Neural crest cell (in vitro differentiated cells): ENCODE measurements around the gene PPP2R3A. TPM values are rescaled to one million over a fixed set of nuclear protein-coding genes. Genes with fewer than 3 reads are reported as not detected.

ENCODE experiments used
- DNase-seq: peaks from one replicate; pipeline ENCODE4 v3.0.0; 2021; ENCODE audit warnings: low read depth, mixed read lengths, low spot score
- H3K27ac Mint-ChIP-seq: one replicate; pipeline ENCODE4 v1.8.0; 2021; ENCODE audit warnings: mild to moderate bottlenecking, mixed read lengths; ENCODE audit not compliant: unreplicated experiment
- H3K27me3 Mint-ChIP-seq: 2 replicates; pipeline ENCODE4 v1.8.0; 2021; ENCODE audit warnings: low read depth, mild to moderate bottlenecking, mixed read lengths
- H3K36me3 Mint-ChIP-seq: 2 replicates; pipeline ENCODE4 v1.8.0; 2021; ENCODE audit warnings: low read depth, mild to moderate bottlenecking, mixed read lengths
- H3K4me1 Mint-ChIP-seq: 2 replicates; pipeline ENCODE4 v1.8.0; 2021; ENCODE audit warnings: mixed read lengths
- H3K4me3 Mint-ChIP-seq: one replicate; pipeline ENCODE4 v1.8.0; 2021; ENCODE audit warnings: mild to moderate bottlenecking, mixed read lengths
- H3K9me3 Mint-ChIP-seq: 2 replicates; pipeline ENCODE4 v1.8.0; 2021; ENCODE audit warnings: mixed read lengths
- total RNA-seq: library from RNA; stranded (reverse); gene quantifications from 2 replicates; pipeline ENCODE4 v1.2.1, GENCODE V29; 2021
- TF ChIP-seq, protein P1 (sequence below): fragments of 200-600 bp; sonication (generic); conservative IDR thresholded peaks from 2 replicates; pipeline ENCODE4 v1.5.0; 2021; ENCODE audit warnings: antibody characterized with exemption, mild to moderate bottlenecking

Gene PPP2R3A
- total RNA-seq, 1 donor from 2014 or later = 16.4 TPM

DNA sequence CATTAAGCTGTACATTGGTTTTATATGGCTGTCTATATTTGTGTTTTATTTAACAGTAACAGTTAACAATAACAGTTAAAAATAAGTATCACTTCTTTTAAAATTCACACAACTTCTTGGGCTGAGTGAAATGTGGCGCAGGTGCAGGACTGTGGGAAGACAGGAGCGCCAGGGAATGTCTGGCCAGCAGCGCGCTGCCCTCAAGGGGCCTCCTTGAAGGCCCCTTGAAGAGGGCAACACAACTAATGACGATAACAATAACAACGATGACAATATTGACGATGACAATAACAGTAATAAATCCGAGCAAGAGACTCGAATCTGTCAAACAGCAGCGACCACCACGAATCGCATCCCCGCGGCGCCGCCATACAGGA is 411 bp upstream of the PPP2R3A start:
- H3K27ac Mint-ChIP-seq = peak overlapping the region; percentile 51
- H3K36me3 Mint-ChIP-seq = peaks cover 7% of the 10 kb centered on the region
- peak overlapping the region; percentile 91 for H3K4me3 Mint-ChIP-seq
- H3K9me3 Mint-ChIP-seq = peaks cover 14% of the 10 kb centered on the region
- H3K27me3 Mint-ChIP-seq = no peaks in the 10 kb centered on the region
- DNase-seq = no peak
- H3K4me1 Mint-ChIP-seq = peaks cover 27% of the 10 kb centered on the region
- TF ChIP-seq, protein P1, sequence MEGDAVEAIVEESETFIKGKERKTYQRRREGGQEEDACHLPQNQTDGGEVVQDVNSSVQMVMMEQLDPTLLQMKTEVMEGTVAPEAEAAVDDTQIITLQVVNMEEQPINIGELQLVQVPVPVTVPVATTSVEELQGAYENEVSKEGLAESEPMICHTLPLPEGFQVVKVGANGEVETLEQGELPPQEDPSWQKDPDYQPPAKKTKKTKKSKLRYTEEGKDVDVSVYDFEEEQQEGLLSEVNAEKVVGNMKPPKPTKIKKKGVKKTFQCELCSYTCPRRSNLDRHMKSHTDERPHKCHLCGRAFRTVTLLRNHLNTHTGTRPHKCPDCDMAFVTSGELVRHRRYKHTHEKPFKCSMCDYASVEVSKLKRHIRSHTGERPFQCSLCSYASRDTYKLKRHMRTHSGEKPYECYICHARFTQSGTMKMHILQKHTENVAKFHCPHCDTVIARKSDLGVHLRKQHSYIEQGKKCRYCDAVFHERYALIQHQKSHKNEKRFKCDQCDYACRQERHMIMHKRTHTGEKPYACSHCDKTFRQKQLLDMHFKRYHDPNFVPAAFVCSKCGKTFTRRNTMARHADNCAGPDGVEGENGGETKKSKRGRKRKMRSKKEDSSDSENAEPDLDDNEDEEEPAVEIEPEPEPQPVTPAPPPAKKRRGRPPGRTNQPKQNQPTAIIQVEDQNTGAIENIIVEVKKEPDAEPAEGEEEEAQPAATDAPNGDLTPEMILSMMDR = no peak

DNA sequence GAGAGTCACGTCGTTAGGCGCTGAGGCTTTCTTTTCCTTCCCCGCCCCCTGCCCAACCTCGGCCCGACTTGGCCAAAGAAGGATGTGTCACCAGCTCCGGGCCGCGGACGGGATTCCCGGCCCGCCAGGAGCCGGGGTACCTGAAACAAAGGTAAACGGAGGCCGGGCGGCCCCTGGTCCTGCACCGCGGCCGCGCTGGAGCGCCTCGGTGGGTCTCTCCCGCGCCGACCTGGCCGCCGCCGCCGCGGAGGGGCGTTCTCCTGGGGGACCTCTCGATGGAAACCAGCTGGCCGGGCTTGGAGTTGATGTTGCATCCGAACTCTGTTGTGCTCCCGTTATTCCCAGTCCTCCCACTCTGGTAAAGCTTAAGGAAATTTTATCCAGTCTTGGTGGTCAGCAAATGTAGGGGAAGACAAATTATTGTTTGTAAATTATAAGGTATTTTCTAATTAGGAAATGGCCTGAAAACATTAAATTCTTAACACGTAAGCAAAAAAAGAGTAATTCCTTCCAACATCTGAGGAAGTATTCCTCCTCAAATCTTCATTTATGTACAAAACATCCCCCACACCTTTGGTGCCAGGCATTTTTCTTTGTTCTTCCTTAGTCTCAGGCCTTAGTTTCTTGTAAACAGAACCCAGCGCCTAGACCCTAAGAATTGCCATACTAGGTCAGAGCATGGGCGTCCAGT is 888 bp downstream of the PPP2R3A start:
- peaks cover 39% of the 10 kb centered on the region for H3K4me1 Mint-ChIP-seq
- H3K27me3 Mint-ChIP-seq = no peaks in the 10 kb centered on the region
- peaks cover 10% of the 10 kb centered on the region for H3K9me3 Mint-ChIP-seq
- peak; percentile 36 for DNase-seq
- peaks cover 6% of the 10 kb centered on the region for H3K36me3 Mint-ChIP-seq
- peak overlapping the region; percentile 92 for H3K4me3 Mint-ChIP-seq
- TF ChIP-seq, protein P1 = no peak
- peak overlapping the region; percentile 85 for H3K27ac Mint-ChIP-seq

DNA sequence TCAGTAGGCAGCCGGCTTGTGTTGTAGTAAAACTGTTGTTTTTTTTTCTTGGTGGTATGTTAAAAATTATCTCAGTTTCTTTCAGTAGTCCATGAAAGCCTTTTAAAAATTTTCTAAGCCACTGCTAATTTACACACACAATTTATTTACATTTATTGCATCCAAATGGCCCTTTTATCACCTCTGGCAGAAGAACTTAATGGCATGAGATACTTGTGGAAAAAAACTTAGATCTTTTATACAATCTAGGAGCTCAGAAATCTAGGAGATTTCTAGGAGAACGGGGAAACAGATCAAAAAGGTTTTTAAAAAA is 1.4 kb downstream of the PPP2R3A start:
- peak overlapping the region; percentile 85 for H3K27ac Mint-ChIP-seq
- peaks cover 10% of the 10 kb centered on the region for H3K9me3 Mint-ChIP-seq
- DNase-seq = no peak
- peak overlapping the region; percentile 92 for H3K4me3 Mint-ChIP-seq
- H3K4me1 Mint-ChIP-seq = peaks cover 39% of the 10 kb centered on the region
- no peaks in the 10 kb centered on the region for H3K27me3 Mint-ChIP-seq
- H3K36me3 Mint-ChIP-seq = peaks cover 6% of the 10 kb centered on the region
- TF ChIP-seq, protein P1 = no peak

DNA sequence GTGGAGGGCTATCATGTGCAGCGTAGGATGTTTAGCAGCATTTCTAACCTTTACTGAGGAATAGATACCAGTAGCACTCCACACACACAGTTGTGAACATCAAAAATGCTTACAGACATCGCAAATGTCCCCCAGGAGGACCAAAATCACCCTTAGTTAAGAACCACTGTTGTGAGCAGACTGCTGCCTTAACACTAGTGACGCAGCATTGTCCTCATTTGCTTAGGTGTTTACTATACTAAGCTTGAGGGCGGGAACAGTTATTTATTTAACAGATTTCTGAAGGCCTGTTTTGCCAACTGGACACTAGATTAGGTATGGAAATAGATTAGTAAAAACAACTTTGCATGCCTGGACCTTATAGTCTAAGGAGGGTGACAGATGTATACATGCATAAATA is 2.3 kb downstream of the PPP2R3A start:
- Mint-ChIP-seq H3K36me3 (peaks cover 6% of the 10 kb centered on the region), H3K27me3 (no peaks in the 10 kb centered on the region), H3K9me3 (peaks cover 10% of the 10 kb centered on the region), H3K27ac (no peak overlapping the region), H3K4me1 (peaks cover 39% of the 10 kb centered on the region), H3K4me3 (peak overlapping the region; percentile 92)
- TF ChIP-seq, protein P1 = no peak
- no peak for DNase-seq

DNA sequence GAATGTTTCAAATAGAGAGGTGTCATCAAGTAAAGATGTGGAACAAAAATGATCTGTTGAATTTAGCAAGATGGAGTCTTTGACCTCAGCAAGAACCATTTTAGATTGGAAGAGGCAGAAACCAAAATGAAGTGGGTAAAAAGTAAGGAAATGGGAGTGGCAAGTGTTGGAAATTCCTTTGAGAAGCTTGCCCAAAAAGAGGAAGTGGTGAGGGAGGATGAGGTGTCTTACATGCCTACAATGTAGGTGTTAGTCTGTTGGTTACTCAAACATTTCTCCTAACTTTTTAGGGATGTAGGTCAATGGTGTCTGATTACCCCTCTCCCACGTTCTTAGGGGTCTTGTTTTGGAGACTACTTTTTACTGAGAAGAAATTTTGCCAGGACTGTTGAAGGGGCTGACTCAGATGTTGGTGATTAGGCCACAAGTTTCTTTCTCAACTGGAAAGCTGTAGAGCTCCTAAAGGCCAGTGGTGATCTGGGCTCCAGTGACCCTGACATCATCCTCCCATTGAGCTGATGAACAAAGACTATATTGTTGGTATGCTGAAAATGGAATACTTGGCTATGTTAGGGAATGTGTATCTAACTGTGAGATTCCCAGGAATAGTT is 5.1 kb downstream of the PPP2R3A start:
- peaks cover 10% of the 10 kb centered on the region for H3K9me3 Mint-ChIP-seq
- H3K4me3 Mint-ChIP-seq = peak overlapping the region; percentile 47
- peaks cover 50% of the 10 kb centered on the region for H3K4me1 Mint-ChIP-seq
- no peaks in the 10 kb centered on the region for H3K27me3 Mint-ChIP-seq
- DNase-seq = no peak
- TF ChIP-seq, protein P1 = no peak
- peaks cover 10% of the 10 kb centered on the region for H3K36me3 Mint-ChIP-seq
- no peak overlapping the region for H3K27ac Mint-ChIP-seq
